ENCODE measurements around the gene HOXB2. TPM values are rescaled to one million over a fixed set of nuclear protein-coding genes. Genes with fewer than 3 reads are reported as not detected.

Gene HOXB2
- total RNA-seq, 1 experiment from 2014 or later = 3.0 TPM

DNA sequence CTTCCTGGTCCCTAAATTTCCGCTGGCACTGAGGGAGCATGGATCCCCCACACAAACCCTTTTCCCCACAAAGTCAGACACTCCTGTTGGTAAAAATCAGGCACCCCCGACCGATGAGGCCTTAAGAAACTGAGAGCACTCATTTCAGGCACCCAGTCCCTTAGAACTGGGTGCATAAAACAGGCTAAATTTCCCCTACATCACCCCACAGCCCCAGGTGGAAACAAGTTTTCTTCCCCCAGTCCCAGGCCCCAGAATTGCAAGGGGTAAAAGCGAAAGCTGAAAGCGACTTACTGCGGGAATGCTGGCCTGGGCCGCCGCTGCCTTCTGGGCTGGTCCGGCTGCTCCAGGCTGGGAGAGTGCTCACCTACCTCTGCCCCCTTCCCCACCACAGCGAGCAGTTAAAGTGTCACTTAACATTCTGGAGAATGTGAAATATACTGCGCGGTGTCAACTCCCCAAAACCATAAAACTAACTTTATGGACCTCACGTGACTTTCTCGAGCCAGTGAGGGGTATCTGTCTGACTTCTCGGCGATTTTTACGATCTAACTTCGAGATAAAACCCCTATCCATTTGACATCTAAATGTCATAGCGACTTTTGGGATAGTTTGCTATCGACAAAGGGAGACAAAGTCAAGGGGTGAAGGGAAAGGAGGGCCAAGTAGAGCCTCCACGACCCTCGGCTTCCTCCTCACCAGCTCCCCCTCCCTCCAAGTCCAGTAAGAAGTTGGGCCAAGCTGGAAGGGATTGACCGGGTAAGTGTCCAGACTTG is 45.1 kb upstream of the HOXB2 start, which contains the start of gene HOXB3:
TSS of gene HOXB3 (minus strand) at position 411 of the 776 bp plus-strand sequence. CDS start 37,767 bp downstream, outside the sequence.
- peaks cover 11% of the 10 kb centered on the region for H3K4me1 Mint-ChIP-seq (ENCODE audit: insufficient read depth, unreplicated experiment)
- no peak within 1 kb of the TSS for H3K27ac Mint-ChIP-seq (ENCODE audit: low read depth, unreplicated experiment)
- H3K9me3 Mint-ChIP-seq (ENCODE audit: unreplicated experiment) = no peaks in the 10 kb centered on the region
- BruUV-seq (replicated peaks) = no TSS peak
- H3K27me3 Mint-ChIP-seq (ENCODE audit: insufficient read depth, unreplicated experiment) = peaks cover 28% of the 10 kb centered on the region
- ChIA-PET POLR2A (no interaction called here), CTCF (interaction anchor here (0.8 to 1.6 kb wide), 5 partner anchors 98 to 282 kb away, joined by 3 to 9 read pairs (median 5); no protein-coding TSS in a partner anchor)
- H3K4me3 Mint-ChIP-seq (ENCODE audit: unreplicated experiment) = no peak within 1 kb of the TSS
- H3K36me3 Mint-ChIP-seq (ENCODE audit: insufficient read depth, unreplicated experiment) = no peaks in the 10 kb centered on the region
- TF ChIP-seq, protein P1, sequence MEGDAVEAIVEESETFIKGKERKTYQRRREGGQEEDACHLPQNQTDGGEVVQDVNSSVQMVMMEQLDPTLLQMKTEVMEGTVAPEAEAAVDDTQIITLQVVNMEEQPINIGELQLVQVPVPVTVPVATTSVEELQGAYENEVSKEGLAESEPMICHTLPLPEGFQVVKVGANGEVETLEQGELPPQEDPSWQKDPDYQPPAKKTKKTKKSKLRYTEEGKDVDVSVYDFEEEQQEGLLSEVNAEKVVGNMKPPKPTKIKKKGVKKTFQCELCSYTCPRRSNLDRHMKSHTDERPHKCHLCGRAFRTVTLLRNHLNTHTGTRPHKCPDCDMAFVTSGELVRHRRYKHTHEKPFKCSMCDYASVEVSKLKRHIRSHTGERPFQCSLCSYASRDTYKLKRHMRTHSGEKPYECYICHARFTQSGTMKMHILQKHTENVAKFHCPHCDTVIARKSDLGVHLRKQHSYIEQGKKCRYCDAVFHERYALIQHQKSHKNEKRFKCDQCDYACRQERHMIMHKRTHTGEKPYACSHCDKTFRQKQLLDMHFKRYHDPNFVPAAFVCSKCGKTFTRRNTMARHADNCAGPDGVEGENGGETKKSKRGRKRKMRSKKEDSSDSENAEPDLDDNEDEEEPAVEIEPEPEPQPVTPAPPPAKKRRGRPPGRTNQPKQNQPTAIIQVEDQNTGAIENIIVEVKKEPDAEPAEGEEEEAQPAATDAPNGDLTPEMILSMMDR (IDR thresholded peaks at IDR 0.05; ENCODE audit: unreplicated experiment) = no peak
- intact Hi-C loops (cut with micrococcal nuclease) = no loop called here
- DNase-seq (ENCODE audit: unreplicated experiment) = no peak

DNA sequence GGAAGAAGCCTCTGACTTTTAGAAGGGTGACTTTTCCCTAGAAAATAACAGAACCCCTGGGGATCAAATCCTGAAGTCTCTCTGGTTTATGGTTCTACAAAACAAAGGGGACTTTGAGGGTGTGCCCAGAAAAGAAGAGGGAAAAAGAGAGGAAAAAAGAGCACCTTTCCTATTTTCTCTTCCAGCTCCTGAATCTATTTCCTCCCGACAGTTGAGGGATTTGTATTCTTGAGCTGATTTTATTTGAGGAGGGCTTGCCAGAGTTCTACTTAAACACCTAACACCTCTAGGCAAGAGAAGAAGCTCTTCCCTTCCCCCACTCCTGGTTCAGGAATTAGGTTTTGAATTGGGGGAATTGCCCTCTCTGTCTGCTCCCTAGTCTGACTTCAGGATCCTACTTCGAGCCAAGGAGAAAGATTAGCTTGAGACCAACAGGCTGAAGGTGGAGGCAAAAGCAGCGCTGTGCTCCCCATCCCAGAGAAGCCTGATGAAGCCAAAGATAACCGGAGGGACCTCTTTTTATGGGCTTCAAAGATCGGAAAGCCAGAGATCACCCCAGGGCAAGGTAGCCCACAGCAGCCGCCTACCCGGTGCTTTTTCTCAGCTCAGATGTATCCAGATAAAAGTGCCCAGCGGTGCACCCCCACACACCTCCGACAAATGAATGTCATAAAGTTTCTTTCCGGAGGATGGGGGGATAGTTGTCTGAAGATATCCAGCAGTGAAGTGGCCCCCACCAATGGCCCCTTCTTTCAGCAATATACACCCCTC is 44.3 kb upstream of the HOXB2 start:
- ChIA-PET CTCF (interaction anchor here (0.7 to 1.6 kb wide), 6 partner anchors 47 to 326 kb away, joined by 3 to 6 read pairs (median 4); no protein-coding TSS in a partner anchor), POLR2A (no interaction called here)
- H3K4me1 Mint-ChIP-seq (ENCODE audit: insufficient read depth, unreplicated experiment) = peaks cover 14% of the 10 kb centered on the region
- intact Hi-C loops (cut with micrococcal nuclease) = no loop called here
- no peaks in the 10 kb centered on the region for H3K9me3 Mint-ChIP-seq (ENCODE audit: unreplicated experiment)
- TF ChIP-seq, protein P1 (IDR thresholded peaks at IDR 0.05; ENCODE audit: unreplicated experiment) = no peak
- peaks cover 28% of the 10 kb centered on the region for H3K27me3 Mint-ChIP-seq (ENCODE audit: insufficient read depth, unreplicated experiment)
- H3K27ac Mint-ChIP-seq (ENCODE audit: low read depth, unreplicated experiment) = no peak overlapping the region
- H3K4me3 Mint-ChIP-seq (ENCODE audit: unreplicated experiment) = no peak overlapping the region
- no TSS peak for BruUV-seq (replicated peaks)
- H3K36me3 Mint-ChIP-seq (ENCODE audit: insufficient read depth, unreplicated experiment) = no peaks in the 10 kb centered on the region
- no peak for DNase-seq (ENCODE audit: unreplicated experiment)

GRCh38 chr17:48588528-48588927 is 43.6 kb upstream of the HOXB2 start:
- TF ChIP-seq, protein P1 (IDR thresholded peaks at IDR 0.05; ENCODE audit: unreplicated experiment) = no peak
- H3K36me3 Mint-ChIP-seq (ENCODE audit: insufficient read depth, unreplicated experiment) = no peaks in the 10 kb centered on the region
- no TSS peak for BruUV-seq (replicated peaks)
- H3K4me3 Mint-ChIP-seq (ENCODE audit: unreplicated experiment) = no peak overlapping the region
- H3K9me3 Mint-ChIP-seq (ENCODE audit: unreplicated experiment) = no peaks in the 10 kb centered on the region
- intact Hi-C loops (cut with micrococcal nuclease) = no loop called here
- ChIA-PET POLR2A (interaction anchor here (0.9 kb wide), 1 partner anchor 312 kb away, joined by 5 read pairs; no protein-coding TSS in a partner anchor), CTCF (interaction anchor here (0.6 to 1.3 kb wide), 5 partner anchors 8 to 325 kb away, joined by 3 to 5 read pairs (median 3); no protein-coding TSS in a partner anchor)
- DNase-seq (ENCODE audit: unreplicated experiment) = no peak
- peaks cover 14% of the 10 kb centered on the region for H3K4me1 Mint-ChIP-seq (ENCODE audit: insufficient read depth, unreplicated experiment)
- H3K27ac Mint-ChIP-seq (ENCODE audit: low read depth, unreplicated experiment) = no peak overlapping the region
- peaks cover 28% of the 10 kb centered on the region for H3K27me3 Mint-ChIP-seq (ENCODE audit: insufficient read depth, unreplicated experiment)

- peaks cover 14% of the 10 kb centered on the region for H3K4me1 Mint-ChIP-seq (ENCODE audit: insufficient read depth, unreplicated experiment)
- no peak overlapping the region for H3K4me3 Mint-ChIP-seq (ENCODE audit: unreplicated experiment)
Measured at GRCh38 chr17:48588074-48588415, 43.1 kb upstream of the HOXB2 start.

More at GRCh38 chr17:48588074-48588415, 43.1 kb upstream of the HOXB2 start:
- TF ChIP-seq, protein P1 (IDR thresholded peaks at IDR 0.05; ENCODE audit: unreplicated experiment) = no peak
- Mint-ChIP-seq H3K9me3 (ENCODE audit: unreplicated experiment) (no peaks in the 10 kb centered on the region), H3K27ac (ENCODE audit: low read depth, unreplicated experiment) (no peak overlapping the region), H3K36me3 (ENCODE audit: insufficient read depth, unreplicated experiment) (no peaks in the 10 kb centered on the region), H3K27me3 (ENCODE audit: insufficient read depth, unreplicated experiment) (peaks cover 28% of the 10 kb centered on the region)
- intact Hi-C loops (cut with micrococcal nuclease) = no loop called here
- CTCF ChIA-PET = interaction anchor here (0.7 to 1.3 kb wide), 8 partner anchors 9 to 328 kb away, joined by 3 to 4 read pairs (median 3); no protein-coding TSS in a partner anchor
- POLR2A ChIA-PET = interaction anchor here (0.9 kb wide), 2 partner anchors 226 to 311 kb away, joined by 3 to 5 read pairs; no protein-coding TSS in a partner anchor
- no TSS peak for BruUV-seq (replicated peaks)
- DNase-seq (ENCODE audit: unreplicated experiment) = no peak

All from MCF 10A (cell line).